GM18498 (cell line): ENCODE data around the gene ASCC3.

Experiments used
- ATAC-seq: cut with Tn5 transposase; IDR thresholded peaks from one replicate; pipeline ENCODE4 v1.9.1; 2021; ENCODE audit warnings: mild to moderate bottlenecking, moderate library complexity; ENCODE audit not compliant: unreplicated experiment

ASCC3 gene

GRCh38 chr6:100730001-100730980, 150.8 kb downstream of the ASCC3 start:
- ATAC-seq, result no peak

- no peak for ATAC-seq
Observed at GRCh38 chr6:100726666-100727065, 154.5 kb downstream of the ASCC3 start.

GRCh38 chr6:100724696-100725095, 156.4 kb downstream of the ASCC3 start:
- ATAC-seq, result no peak

- no peak for ATAC-seq
Observed at GRCh38 chr6:100724222-100724621, 156.9 kb downstream of the ASCC3 start.

- no peak for ATAC-seq
Observed at GRCh38 chr6:100721256-100721655, 159.9 kb downstream of the ASCC3 start.

- no peak for ATAC-seq
Observed at GRCh38 chr6:100719883-100720682, 161.0 kb downstream of the ASCC3 start.

GRCh38 chr6:100712997-100713396, 168.1 kb downstream of the ASCC3 start:
- no peak for ATAC-seq

GRCh38 chr6:100706491-100706890, 174.6 kb downstream of the ASCC3 start:
- ATAC-seq, result no peak

GRCh38 chr6:100704961-100705360, 176.2 kb downstream of the ASCC3 start:
- no peak for ATAC-seq

- no peak for ATAC-seq
Observed at GRCh38 chr6:100701728-100702127, 179.4 kb downstream of the ASCC3 start.

- ATAC-seq, result no peak
Observed at GRCh38 chr6:100700009-100700408, 181.1 kb downstream of the ASCC3 start.

- no peak for ATAC-seq
Observed at GRCh38 chr6:100695445-100695844, 185.7 kb downstream of the ASCC3 start.

- ATAC-seq, result peak; percentile 60
Observed at GRCh38 chr6:100693249-100693927, 187.7 kb downstream of the ASCC3 start.

- no peak for ATAC-seq
Observed at GRCh38 chr6:100691972-100692371, 189.2 kb downstream of the ASCC3 start.

- ATAC-seq, result no peak
Observed at GRCh38 chr6:100686216-100686615, 194.9 kb downstream of the ASCC3 start.

GRCh38 chr6:100685747-100686146, 195.4 kb downstream of the ASCC3 start:
- ATAC-seq, result no peak

- ATAC-seq, result no peak
Observed at GRCh38 chr6:100680163-100680562, 201.0 kb downstream of the ASCC3 start.

- no peak for ATAC-seq
Observed at GRCh38 chr6:100678027-100678426, 203.1 kb downstream of the ASCC3 start.

- ATAC-seq, result no peak
Observed at GRCh38 chr6:100677240-100677639, 203.9 kb downstream of the ASCC3 start.

- no peak for ATAC-seq
Observed at GRCh38 chr6:100673641-100674040, 207.5 kb downstream of the ASCC3 start.

- ATAC-seq, result no peak
Observed at GRCh38 chr6:100671740-100672139, 209.4 kb downstream of the ASCC3 start.
